H9 (cell line): ENCODE data around the gene HSPG2. TPM values are rescaled to one million over a fixed set of nuclear protein-coding genes. Genes with fewer than 3 reads are reported as not detected.
"Not testable (repeated sequence)": the region's sequence is repeated elsewhere in the genome, so short reads cannot be mapped to it uniquely, and the experiment has no call there.

Experiments
- DNase-seq: peaks from one replicate; pipeline ENCODE4 v3.0.0-alpha.2; 2017
- H2AFZ ChIP-seq: one replicate; pipeline ENCODE4 v1.6.1; 2013; ENCODE audit warnings: mild to moderate bottlenecking, low read length, control low read depth, moderate library complexity
- H2AK5ac ChIP-seq: 2 replicates; pipeline ENCODE4 v1.6.1; 2013; ENCODE audit warnings: low read length, control low read depth, mixed read lengths; ENCODE audit not compliant: insufficient read length
- H2BK120ac ChIP-seq: one replicate; pipeline ENCODE4 v1.6.1; 2013; ENCODE audit warnings: low read depth, mild to moderate bottlenecking, low read length, control low read depth, inconsistent platforms; ENCODE audit not compliant: poor library complexity, severe bottlenecking
- H2BK12ac ChIP-seq: 2 replicates; pipeline ENCODE4 v1.6.1; 2013; ENCODE audit warnings: low read length, control low read depth, mixed read lengths, low read depth; ENCODE audit not compliant: insufficient read length
- H2BK15ac ChIP-seq: 2 replicates; pipeline ENCODE4 v1.6.1; 2013; ENCODE audit warnings: low read depth, low read length, control low read depth
- H2BK20ac ChIP-seq: one replicate; pipeline ENCODE4 v1.6.1; 2013; ENCODE audit warnings: low read depth, mild to moderate bottlenecking, low read length, control low read depth, inconsistent platforms; ENCODE audit not compliant: poor library complexity, severe bottlenecking
- H2BK5ac ChIP-seq: 2 replicates; pipeline ENCODE4 v1.6.1; 2013; ENCODE audit warnings: low read length, control low read depth, mixed read lengths; ENCODE audit not compliant: insufficient read length
- H3K14ac ChIP-seq: 2 replicates; pipeline ENCODE4 v1.6.1; 2013; ENCODE audit warnings: low read length, control low read depth; ENCODE audit not compliant: insufficient read depth
- H3K18ac ChIP-seq: 2 replicates; pipeline ENCODE4 v1.6.1; 2013; ENCODE audit warnings: low read depth, mild to moderate bottlenecking, mixed read lengths, low read length, control low read depth; ENCODE audit not compliant: insufficient read length
- H3K23ac ChIP-seq: 2 replicates; pipeline ENCODE4 v1.6.1; 2013; ENCODE audit warnings: low read length, control low read depth, mixed read lengths, low read depth; ENCODE audit not compliant: insufficient read length
- H3K23me2 ChIP-seq: 2 replicates; pipeline ENCODE4 v1.6.1; 2013; ENCODE audit warnings: low read depth, mild to moderate bottlenecking, mixed read lengths, low read length, control low read depth; ENCODE audit not compliant: insufficient read length, poor library complexity, severe bottlenecking
- H3K27ac ChIP-seq: 2 replicates; pipeline ENCODE4 v1.5.1; 2013; ENCODE audit warnings: low read length, control low read depth, mixed read lengths, low read depth; ENCODE audit not compliant: insufficient read length
- H3K27me3 ChIP-seq: 2 replicates; pipeline ENCODE4 v1.6.1; 2013; ENCODE audit warnings: low read length, control low read depth, inconsistent platforms; ENCODE audit not compliant: insufficient read depth
- H3K4ac ChIP-seq: 2 replicates; pipeline ENCODE4 v1.6.1; 2013; ENCODE audit warnings: low read depth, mild to moderate bottlenecking, control low read depth, inconsistent platforms, low read length, moderate library complexity
- H3K4me1 ChIP-seq: 2 replicates; pipeline ENCODE4 v1.6.1; 2013; ENCODE audit warnings: low read length, control low read depth, inconsistent platforms; ENCODE audit not compliant: insufficient read depth
- H3K4me2 ChIP-seq: 2 replicates; pipeline ENCODE4 v1.6.1; 2013; ENCODE audit warnings: low read length, control low read depth, mixed read lengths; ENCODE audit not compliant: insufficient read length, insufficient read depth
- H3K56ac ChIP-seq: 2 replicates; pipeline ENCODE4 v1.6.1; 2013; ENCODE audit warnings: low read depth, mild to moderate bottlenecking, mixed read lengths, low read length, control low read depth; ENCODE audit not compliant: insufficient read length
- H3K79me1 ChIP-seq: 2 replicates; pipeline ENCODE4 v1.6.1; 2013; ENCODE audit warnings: low read depth, mild to moderate bottlenecking, moderate library complexity, low read length, control low read depth, inconsistent platforms; ENCODE audit not compliant: insufficient read depth, poor library complexity, severe bottlenecking
- H3K79me2 ChIP-seq: 2 replicates; pipeline ENCODE4 v1.6.1; 2013; ENCODE audit warnings: low read length, control low read depth, inconsistent platforms; ENCODE audit not compliant: insufficient read depth
- H3K9ac ChIP-seq: 2 replicates; pipeline ENCODE4 v1.6.1; 2013; ENCODE audit warnings: low read length, control low read depth, mixed read lengths; ENCODE audit not compliant: insufficient read length; ENCODE audit errors: extremely low read depth
- H3K9me3 ChIP-seq: one replicate; pipeline ENCODE4 v1.6.1; 2013; ENCODE audit warnings: low read depth, low read length, inconsistent platforms; ENCODE audit not compliant: control insufficient read depth
- H3T11ph ChIP-seq: one replicate; pipeline ENCODE4 v1.6.1; 2013; ENCODE audit warnings: mild to moderate bottlenecking, low read length, control low read depth, inconsistent platforms
- H4K20me1 ChIP-seq: one replicate; pipeline ENCODE4 v1.6.1; 2013; ENCODE audit not compliant: control insufficient read depth, insufficient read length, insufficient read depth
- H4K5ac ChIP-seq: 2 replicates; pipeline ENCODE4 v1.6.1; 2013; ENCODE audit warnings: low read depth, mild to moderate bottlenecking, mixed read lengths, low read length, control low read depth; ENCODE audit not compliant: insufficient read length
- H4K8ac ChIP-seq: replicated peaks from 2 replicates; pipeline ENCODE4 v1.6.1; 2013; ENCODE audit warnings: low read length, control low read depth, mixed read lengths, low read depth; ENCODE audit not compliant: insufficient read length
- H4K91ac ChIP-seq: 2 replicates; pipeline ENCODE4 v1.6.1; 2013; ENCODE audit warnings: low read depth, mild to moderate bottlenecking, moderate library complexity, mixed read lengths, low read length, control low read depth; ENCODE audit not compliant: insufficient read length
- H3K27ac Mint-ChIP-seq, 3 experiments: 2 replicates in 2 of 3; 3 replicates in 1 of 3; pipeline ENCODE4 v1.8.0; 2020 to 2021; ENCODE audit warnings: mixed read lengths in 3 of 3, mild to moderate bottlenecking in 1 of 3, moderate library complexity in 1 of 3
- H3K27me3 Mint-ChIP-seq: 2 replicates; pipeline ENCODE4 v1.8.0; 2021; ENCODE audit warnings: low read depth, mild to moderate bottlenecking, moderate library complexity, mixed read lengths
- H3K36me3 Mint-ChIP-seq, 3 experiments: 2 replicates in 2 of 3; 3 replicates in 1 of 3; pipeline ENCODE4 v1.8.0; 2020 to 2021; ENCODE audit warnings: low read depth in 3 of 3, mixed read lengths in 3 of 3; ENCODE audit not compliant: insufficient read depth in 1 of 3
- H3K4me1 Mint-ChIP-seq, 2 experiments: 2 replicates each; pipeline ENCODE4 v1.8.0; 2020; ENCODE audit warnings: mixed read lengths in 2 of 2
- H3K4me3 Mint-ChIP-seq, 2 experiments: 2 replicates in 1 of 2; 3 replicates in 1 of 2; pipeline ENCODE4 v1.8.0; 2020 to 2021; ENCODE audit warnings: mild to moderate bottlenecking in 2 of 2, mixed read lengths in 2 of 2, moderate library complexity in 1 of 2
- H3K9me3 Mint-ChIP-seq, 2 experiments: 2 replicates in 1 of 2; 3 replicates in 1 of 2; pipeline ENCODE4 v1.8.0; 2020; ENCODE audit warnings: mild to moderate bottlenecking in 2 of 2, mixed read lengths in 2 of 2, moderate library complexity in 1 of 2
- WGBS: extraction: QIAGEN DNeasy Blood & Tissue Kit; methylation state at CpG from one replicate; pipeline ENCODE4 v1.1.7; 2013; ENCODE audit warnings: missing lambda C conversion rate, low lambda C conversion rate, mixed read lengths; ENCODE audit not compliant: insufficient read length; ENCODE audit errors: extremely low coverage; 5-methylcytosine and 5-hydroxymethylcytosine counted together
- total RNA-seq: library from RNA; stranded (reverse); gene quantifications from 2 replicates; pipeline ENCODE4 v1.2.1, GENCODE V29; 2021
- TF ChIP-seq, protein P1 (sequence below): fragments of 200-600 bp; sonication (generic); conservative IDR thresholded peaks from 3 replicates; pipeline ENCODE4 v1.8.0; 2021; ENCODE audit warnings: antibody characterized with exemption, mild to moderate bottlenecking

Gene HSPG2
- total RNA-seq, 1 experiment from 2014 or later = 90.0 TPM

GRCh38 chr1:21919520-21919919 is 17.6 kb downstream of the HSPG2 start:
- Histone ChIP-seq H3K27me3 (no peaks in the 10 kb centered on the region), H4K8ac (no peak overlapping the region), H3K79me2 (peaks cover 2% of the 10 kb centered on the region; the same call in 1 of the 2 replicates), H3K4ac (no peak overlapping the region), H4K20me1 (no peaks in the 10 kb centered on the region), H3K79me1 (peaks cover 7% of the 10 kb centered on the region), H3K23me2 (no peaks in the 10 kb centered on the region), H3K14ac (no peak overlapping the region), H3K4me1 (peaks cover 11% of the 10 kb centered on the region; the same call in 1 of the 2 replicates), H4K91ac (no peak overlapping the region), H2AFZ (no peak overlapping the region), H2AK5ac (no peak overlapping the region), H3K56ac (no peak overlapping the region), H3T11ph (no peak overlapping the region), H2BK120ac (no peak overlapping the region), H2BK15ac (no peak overlapping the region), H3K23ac (no peak overlapping the region), H4K5ac (no peak overlapping the region), H2BK5ac (no peak overlapping the region), H3K9me3 (no peaks in the 10 kb centered on the region), H2BK12ac (no peak overlapping the region), H2BK20ac (no peak overlapping the region), H3K18ac (no peak overlapping the region), H3K27ac (no peak overlapping the region), H3K4me2 (no peak overlapping the region), H3K9ac (no peak overlapping the region)
- Mint-ChIP-seq H3K4me3 (no peak overlapping the region), H3K27me3 (no peaks in the 10 kb centered on the region), H3K27ac (no peak overlapping the region), H3K9me3 (no peaks in the 10 kb centered on the region), H3K4me1 (peaks cover 39 to 46% of the 10 kb centered on the region in 2 experiments), H3K36me3 (peaks cover 0 to 17% (median 17%) of the 10 kb centered on the region in 3 experiments; a peak in 5 of 7 replicates)
- TF ChIP-seq, protein P1, sequence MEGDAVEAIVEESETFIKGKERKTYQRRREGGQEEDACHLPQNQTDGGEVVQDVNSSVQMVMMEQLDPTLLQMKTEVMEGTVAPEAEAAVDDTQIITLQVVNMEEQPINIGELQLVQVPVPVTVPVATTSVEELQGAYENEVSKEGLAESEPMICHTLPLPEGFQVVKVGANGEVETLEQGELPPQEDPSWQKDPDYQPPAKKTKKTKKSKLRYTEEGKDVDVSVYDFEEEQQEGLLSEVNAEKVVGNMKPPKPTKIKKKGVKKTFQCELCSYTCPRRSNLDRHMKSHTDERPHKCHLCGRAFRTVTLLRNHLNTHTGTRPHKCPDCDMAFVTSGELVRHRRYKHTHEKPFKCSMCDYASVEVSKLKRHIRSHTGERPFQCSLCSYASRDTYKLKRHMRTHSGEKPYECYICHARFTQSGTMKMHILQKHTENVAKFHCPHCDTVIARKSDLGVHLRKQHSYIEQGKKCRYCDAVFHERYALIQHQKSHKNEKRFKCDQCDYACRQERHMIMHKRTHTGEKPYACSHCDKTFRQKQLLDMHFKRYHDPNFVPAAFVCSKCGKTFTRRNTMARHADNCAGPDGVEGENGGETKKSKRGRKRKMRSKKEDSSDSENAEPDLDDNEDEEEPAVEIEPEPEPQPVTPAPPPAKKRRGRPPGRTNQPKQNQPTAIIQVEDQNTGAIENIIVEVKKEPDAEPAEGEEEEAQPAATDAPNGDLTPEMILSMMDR = no peak
- no peak for DNase-seq
- WGBS = no CpG with 5 or more reads among the region's 7 CpGs

- not testable (repeated sequence) for H3K9ac ChIP-seq, H3K27ac ChIP-seq, H3K23ac ChIP-seq, H2BK20ac ChIP-seq, H2AK5ac ChIP-seq, H3K23me2 ChIP-seq, H2BK5ac ChIP-seq, DNase-seq, H3K27me3 ChIP-seq, H3K56ac ChIP-seq, H3T11ph ChIP-seq, H3K79me1 ChIP-seq, H3K79me2 ChIP-seq, H3K4me2 ChIP-seq, H3K18ac ChIP-seq, H4K5ac ChIP-seq, H3K9me3 ChIP-seq, H3K27me3 Mint-ChIP-seq, H3K4me3 Mint-ChIP-seq, H4K91ac ChIP-seq, H2BK120ac ChIP-seq, H2BK12ac ChIP-seq, H4K8ac ChIP-seq, H2AFZ ChIP-seq, H4K20me1 ChIP-seq, H3K27ac Mint-ChIP-seq, H2BK15ac ChIP-seq, H3K9me3 Mint-ChIP-seq, H3K14ac ChIP-seq, H3K4ac ChIP-seq
- Mint-ChIP-seq H3K4me1 (peaks cover 41 to 50% of the 10 kb centered on the region in 2 experiments), H3K36me3 (peaks cover 0 to 17% (median 17%) of the 10 kb centered on the region in 3 experiments; a peak in 5 of 7 replicates)
- no CpG with 5 or more reads among the region's 6 CpGs for WGBS
- peaks cover 20% of the 10 kb centered on the region; the same call in 1 of the 2 replicates for H3K4me1 ChIP-seq
Measured at GRCh38 chr1:21917239-21917631, 19.9 kb downstream of the HSPG2 start.
